ENCODE measurements around the gene CCDC13. TPM values are rescaled to one million over a fixed set of nuclear protein-coding genes. Genes with fewer than 3 reads are reported as not detected.

CCDC13 gene
- total RNA-seq, 4 donors from 2014 or later = 1.4 to 6.8 (median 4.2) TPM; not detected in 1

DNA sequence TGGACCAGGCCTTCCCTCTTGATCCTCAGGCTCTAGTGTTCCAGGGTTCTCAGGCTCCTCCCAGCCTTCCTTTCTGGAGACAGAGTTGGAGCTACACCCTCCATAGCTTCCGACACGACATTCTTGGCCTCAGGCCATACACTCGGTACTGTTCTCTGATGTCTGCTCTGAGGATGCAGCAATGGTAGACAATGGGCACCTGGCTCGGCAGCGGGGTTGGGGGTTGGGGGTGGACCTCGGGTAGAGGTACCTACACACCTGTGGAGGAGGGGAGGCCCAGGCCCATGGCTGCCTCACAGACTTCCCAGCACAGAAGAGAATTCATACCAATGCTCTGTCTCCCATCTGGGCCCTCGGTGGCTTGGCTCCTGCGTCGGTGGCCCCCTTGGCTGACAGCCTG is 21.4 kb downstream of the CCDC13 start:
- no peak for TF ChIP-seq POLR2A (IDR thresholded peaks at IDR 0.05)

GRCh38 chr3:42750834-42751233 is 22.2 kb downstream of the CCDC13 start:
- Histone ChIP-seq H3K9me3 (no peaks in the 10 kb centered on the region), H3K4me3 (no peak overlapping the region), H3K27me3 (no peaks in the 10 kb centered on the region), H3K27ac (no peak overlapping the region), H3K4me1 (peaks cover 0 to 8% (median 0%) of the 10 kb centered on the region in 4 donors), H3K36me3 (no peaks in the 10 kb centered on the region)
- DNase-seq = no peak
- TF ChIP-seq, protein P1, sequence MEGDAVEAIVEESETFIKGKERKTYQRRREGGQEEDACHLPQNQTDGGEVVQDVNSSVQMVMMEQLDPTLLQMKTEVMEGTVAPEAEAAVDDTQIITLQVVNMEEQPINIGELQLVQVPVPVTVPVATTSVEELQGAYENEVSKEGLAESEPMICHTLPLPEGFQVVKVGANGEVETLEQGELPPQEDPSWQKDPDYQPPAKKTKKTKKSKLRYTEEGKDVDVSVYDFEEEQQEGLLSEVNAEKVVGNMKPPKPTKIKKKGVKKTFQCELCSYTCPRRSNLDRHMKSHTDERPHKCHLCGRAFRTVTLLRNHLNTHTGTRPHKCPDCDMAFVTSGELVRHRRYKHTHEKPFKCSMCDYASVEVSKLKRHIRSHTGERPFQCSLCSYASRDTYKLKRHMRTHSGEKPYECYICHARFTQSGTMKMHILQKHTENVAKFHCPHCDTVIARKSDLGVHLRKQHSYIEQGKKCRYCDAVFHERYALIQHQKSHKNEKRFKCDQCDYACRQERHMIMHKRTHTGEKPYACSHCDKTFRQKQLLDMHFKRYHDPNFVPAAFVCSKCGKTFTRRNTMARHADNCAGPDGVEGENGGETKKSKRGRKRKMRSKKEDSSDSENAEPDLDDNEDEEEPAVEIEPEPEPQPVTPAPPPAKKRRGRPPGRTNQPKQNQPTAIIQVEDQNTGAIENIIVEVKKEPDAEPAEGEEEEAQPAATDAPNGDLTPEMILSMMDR (IDR thresholded peaks at IDR 0.05) = no peak
- no peak for TF ChIP-seq POLR2A (IDR thresholded peaks at IDR 0.05)

More for the DNA sequence above, 21.4 kb downstream of the CCDC13 start:
- Histone ChIP-seq H3K36me3 (no peaks in the 10 kb centered on the region), H3K27ac (no peak overlapping the region), H3K4me1 (peaks cover 0 to 5% (median 0%) of the 10 kb centered on the region in 4 donors), H3K4me3 (no peak overlapping the region), H3K27me3 (no peaks in the 10 kb centered on the region), H3K9me3 (no peaks in the 10 kb centered on the region)
- peak in 1 of 3 donors; percentile 42 for DNase-seq

- Histone ChIP-seq H3K4me1 (peaks cover 0 to 16% (median 0%) of the 10 kb centered on the region in 4 donors), H3K27ac (peak overlapping the region in 1 of 4 donors; percentile 13)
Measured at GRCh38 chr3:42749753-42750231, 23.3 kb downstream of the CCDC13 start.

GRCh38 chr3:42749025-42749752 is 23.9 kb downstream of the CCDC13 start:
- no peak overlapping the region for H3K4me3 ChIP-seq
- peak in 1 of 3 donors; percentile 45 for DNase-seq
- H3K9me3 ChIP-seq = no peaks in the 10 kb centered on the region
- TF ChIP-seq, protein P1 (IDR thresholded peaks at IDR 0.05) = no peak
- H3K4me1 ChIP-seq = peaks cover 0 to 16% (median 0%) of the 10 kb centered on the region in 4 donors
- H3K36me3 ChIP-seq = no peaks in the 10 kb centered on the region
- peak overlapping the region in 1 of 4 donors; percentile 13 for H3K27ac ChIP-seq
- H3K27me3 ChIP-seq = no peaks in the 10 kb centered on the region

More at GRCh38 chr3:42749753-42750231, 23.3 kb downstream of the CCDC13 start:
- TF ChIP-seq, protein P1 (IDR thresholded peaks at IDR 0.05) = peak in 1 of 6 experiments; percentile 22
- no peak for TF ChIP-seq POLR2A (IDR thresholded peaks at IDR 0.05)
- Histone ChIP-seq H3K36me3 (no peaks in the 10 kb centered on the region), H3K4me3 (no peak overlapping the region), H3K27me3 (no peaks in the 10 kb centered on the region), H3K9me3 (no peaks in the 10 kb centered on the region)
- DNase-seq = peak in 1 of 3 donors; percentile 45

DNA sequence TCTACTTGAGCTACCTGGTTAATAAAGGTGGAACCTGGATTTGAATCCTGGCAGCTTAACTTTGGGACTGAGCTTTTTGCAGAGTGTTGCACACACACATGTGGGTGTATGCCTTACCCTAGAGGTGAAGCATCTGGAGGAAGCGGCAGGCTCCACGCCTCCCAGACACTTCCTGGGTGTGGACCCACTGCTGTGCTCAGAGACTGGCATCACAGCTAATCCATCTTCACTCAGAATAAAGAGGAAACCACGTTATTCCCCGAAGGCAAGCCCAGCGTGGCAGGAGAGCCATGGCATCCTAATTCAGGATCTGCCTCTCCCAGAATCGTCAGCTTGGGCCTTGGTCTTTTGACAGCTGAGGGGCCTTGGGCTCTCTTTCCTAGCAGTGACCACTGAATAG is 25.5 kb downstream of the CCDC13 start:
- DNase-seq = peak in 1 of 3 donors; percentile 39
- H3K4me3 ChIP-seq = no peak overlapping the region
- H3K36me3 ChIP-seq = no peaks in the 10 kb centered on the region
- H3K9me3 ChIP-seq = no peaks in the 10 kb centered on the region
- peaks cover 0 to 16% (median 0%) of the 10 kb centered on the region in 4 donors for H3K4me1 ChIP-seq
- H3K27ac ChIP-seq = no peak overlapping the region
- no peak for TF ChIP-seq POLR2A (IDR thresholded peaks at IDR 0.05)
- TF ChIP-seq, protein P1 (IDR thresholded peaks at IDR 0.05) = no peak
- H3K27me3 ChIP-seq = no peaks in the 10 kb centered on the region
